ENCODE data around the gene CEP97.

Gene CEP97

DNA sequence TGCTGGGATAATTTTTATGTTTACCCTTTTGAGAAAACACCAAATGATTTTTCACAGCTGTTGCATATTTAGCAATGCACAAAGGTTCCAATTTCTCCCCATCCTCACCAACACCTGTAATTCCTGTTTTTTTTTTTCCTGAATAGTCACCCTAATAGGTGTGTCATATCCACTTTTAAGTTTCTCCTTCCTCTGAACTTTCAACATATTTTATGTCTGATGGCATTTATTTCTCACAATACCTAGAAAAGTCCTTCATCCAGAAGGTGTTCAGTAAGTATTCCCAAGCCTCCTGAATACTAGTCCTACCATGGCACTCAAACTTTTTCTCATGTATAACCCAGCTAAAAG lies 39.4 kb upstream of the CEP97 start:
- H3K27me3 ChIP-seq (ENCODE audit: low read depth, low read length), result no peaks in the 10 kb centered on the region
- H4K20me1 ChIP-seq (ENCODE audit: insufficient read depth, low read length), result peaks cover 21% of the 10 kb centered on the region
- H3K9ac ChIP-seq (ENCODE audit: low read length), result peak overlapping the region; percentile 96
- H3K36me3 ChIP-seq (replicated peaks; ENCODE audit: low read depth, low read length), result peaks cover 55% of the 10 kb centered on the region
- H3K4me3 ChIP-seq (ENCODE audit: low read length), result peak overlapping the region; percentile 93
- no peaks in the 10 kb centered on the region for H3K9me3 ChIP-seq (ENCODE audit: insufficient read depth, low read length)
- peak overlapping the region; percentile 71 for H3K27ac ChIP-seq (ENCODE audit: low read length)
- TF ChIP-seq CTCF (IDR thresholded peaks at IDR 0.05; ENCODE audit: low read depth, low read length), result no peak
- no peak for TF ChIP-seq EZH2phosphoT487 (IDR thresholded peaks at IDR 0.05; ENCODE audit: low read depth)
- H3K79me2 ChIP-seq (ENCODE audit: low read length), result peaks cover 67% of the 10 kb centered on the region
- no peak overlapping the region for H2AFZ ChIP-seq (ENCODE audit: low read depth, low read length)
- H3K4me1 ChIP-seq (ENCODE audit: low read length), result peaks cover 21% of the 10 kb centered on the region
- H3K4me2 ChIP-seq (ENCODE audit: low read length), result peak overlapping the region; percentile 93

DNA sequence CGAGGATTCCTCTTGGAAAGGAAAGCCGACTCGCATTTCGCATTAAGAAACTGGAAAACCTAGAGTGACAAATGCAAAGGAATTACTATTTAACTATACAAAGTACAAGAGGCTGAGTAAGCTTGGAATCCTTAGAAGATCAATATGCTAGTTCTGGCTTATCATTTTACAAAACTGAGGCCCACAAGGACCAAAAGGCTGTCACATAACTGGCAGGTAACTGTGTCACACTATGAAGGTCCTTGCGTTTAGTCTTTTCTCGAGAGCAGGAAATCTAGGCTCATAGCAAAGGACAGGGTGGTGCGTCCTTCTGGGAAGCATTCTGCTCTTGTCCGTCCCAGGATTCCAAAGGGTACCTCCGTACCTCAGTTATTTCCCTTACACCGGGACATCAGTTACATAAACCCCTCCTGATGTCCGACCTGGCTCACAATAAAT lies 38.5 kb upstream of the CEP97 start:
- peak overlapping the region; percentile 93 for H3K4me3 ChIP-seq (ENCODE audit: low read length)
- TF ChIP-seq CTCF (IDR thresholded peaks at IDR 0.05; ENCODE audit: low read depth, low read length) (no peak), EZH2phosphoT487 (IDR thresholded peaks at IDR 0.05; ENCODE audit: low read depth) (no peak)
- H4K20me1 ChIP-seq (ENCODE audit: insufficient read depth, low read length), result peaks cover 21% of the 10 kb centered on the region
- H3K4me2 ChIP-seq (ENCODE audit: low read length), result peak overlapping the region; percentile 93
- peaks cover 27% of the 10 kb centered on the region for H3K4me1 ChIP-seq (ENCODE audit: low read length)
- peak overlapping the region; percentile 96 for H3K9ac ChIP-seq (ENCODE audit: low read length)
- no peak overlapping the region for H2AFZ ChIP-seq (ENCODE audit: low read depth, low read length)
- H3K9me3 ChIP-seq (ENCODE audit: insufficient read depth, low read length), result no peaks in the 10 kb centered on the region
- H3K27ac ChIP-seq (ENCODE audit: low read length), result peak overlapping the region; percentile 71
- H3K79me2 ChIP-seq (ENCODE audit: low read length), result peaks cover 65% of the 10 kb centered on the region
- H3K36me3 ChIP-seq (replicated peaks; ENCODE audit: low read depth, low read length), result peaks cover 47% of the 10 kb centered on the region
- H3K27me3 ChIP-seq (ENCODE audit: low read depth, low read length), result no peaks in the 10 kb centered on the region

GRCh38 chr3:101687142-101687931 lies 37.1 kb upstream of the CEP97 start:
- Histone ChIP-seq H3K4me2 (ENCODE audit: low read length) (peak overlapping the region; percentile 91), H3K79me2 (ENCODE audit: low read length) (peaks cover 50% of the 10 kb centered on the region), H3K36me3 (replicated peaks; ENCODE audit: low read depth, low read length) (peaks cover 34% of the 10 kb centered on the region), H3K9ac (ENCODE audit: low read length) (peak overlapping the region; percentile 77), H3K9me3 (ENCODE audit: insufficient read depth, low read length) (no peaks in the 10 kb centered on the region), H3K4me1 (ENCODE audit: low read length) (peaks cover 37% of the 10 kb centered on the region), H3K27me3 (ENCODE audit: low read depth, low read length) (no peaks in the 10 kb centered on the region), H3K4me3 (ENCODE audit: low read length) (peak overlapping the region; percentile 93), H4K20me1 (ENCODE audit: insufficient read depth, low read length) (peaks cover 14% of the 10 kb centered on the region), H2AFZ (ENCODE audit: low read depth, low read length) (no peak overlapping the region), H3K27ac (ENCODE audit: low read length) (peak overlapping the region; percentile 29; the same call in 1 of the 2 replicates)
- TF ChIP-seq EZH2phosphoT487 (IDR thresholded peaks at IDR 0.05; ENCODE audit: low read depth), result no peak
- TF ChIP-seq CTCF (IDR thresholded peaks at IDR 0.05; ENCODE audit: low read depth, low read length), result no peak

DNA sequence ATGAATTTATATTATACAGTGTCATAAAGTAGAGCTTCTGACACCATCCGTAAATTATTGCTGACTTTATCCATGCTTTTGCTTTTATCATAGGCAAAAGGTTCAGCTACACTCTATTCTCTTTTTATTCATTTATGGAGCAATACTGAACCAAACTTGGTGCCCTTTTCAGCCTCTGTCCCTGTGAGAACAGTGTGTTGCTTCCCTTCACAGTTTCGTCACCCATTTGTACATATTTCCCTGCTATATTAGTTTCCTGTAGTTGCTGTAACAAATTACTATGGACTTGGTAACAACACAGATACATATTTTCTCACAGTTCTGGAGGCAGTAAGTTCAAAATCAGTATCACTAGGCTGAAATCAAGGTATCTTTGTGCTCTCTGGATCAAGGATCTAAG lies 35.1 kb upstream of the CEP97 start:
- Histone ChIP-seq H2AFZ (ENCODE audit: low read depth, low read length) (no peak overlapping the region), H3K9ac (ENCODE audit: low read length) (no peak overlapping the region)

More for the DNA sequence above, 35.1 kb upstream of the CEP97 start:
- H3K36me3 ChIP-seq (replicated peaks; ENCODE audit: low read depth, low read length), result peaks cover 18% of the 10 kb centered on the region
- H3K79me2 ChIP-seq (ENCODE audit: low read length), result peaks cover 31% of the 10 kb centered on the region
- H3K27me3 ChIP-seq (ENCODE audit: low read depth, low read length), result no peaks in the 10 kb centered on the region
- H3K4me2 ChIP-seq (ENCODE audit: low read length), result no peak overlapping the region
- H3K9me3 ChIP-seq (ENCODE audit: insufficient read depth, low read length), result no peaks in the 10 kb centered on the region
- no peak for TF ChIP-seq CTCF (IDR thresholded peaks at IDR 0.05; ENCODE audit: low read depth, low read length)
- no peak for TF ChIP-seq EZH2phosphoT487 (IDR thresholded peaks at IDR 0.05; ENCODE audit: low read depth)
- no peak overlapping the region for H3K27ac ChIP-seq (ENCODE audit: low read length)
- H4K20me1 ChIP-seq (ENCODE audit: insufficient read depth, low read length), result peaks cover 13% of the 10 kb centered on the region
- peaks cover 34% of the 10 kb centered on the region for H3K4me1 ChIP-seq (ENCODE audit: low read length)
- no peak overlapping the region for H3K4me3 ChIP-seq (ENCODE audit: low read length)

Data from OCI-LY3 (cell line).